AML-193 (cell line): ENCODE measurements around the gene IFNA14.
"Not testable (repeated sequence)": the region's sequence is repeated elsewhere in the genome, so short reads cannot be mapped to it uniquely, and the experiment has no call there.

Source experiments
- DNase-seq, 2 experiments: peaks; one replicate each; lab custom pipeline; 2025; lab: John Stamatoyannopoulos, UW

IFNA14 gene

GRCh38 chr9:21213411-21214326 lies 26.1 kb downstream of the IFNA14 start:
- DNase-seq: not testable (repeated sequence)

GRCh38 chr9:21212160-21212559 lies 27.6 kb downstream of the IFNA14 start:
- not testable (repeated sequence) for DNase-seq

GRCh38 chr9:21210782-21211181 lies 29.0 kb downstream of the IFNA14 start:
- not testable (repeated sequence) for DNase-seq

GRCh38 chr9:21210311-21210710 lies 29.5 kb downstream of the IFNA14 start:
- no peak for DNase-seq

GRCh38 chr9:21207043-21207442 lies 32.8 kb downstream of the IFNA14 start, which contains the start of gene IFNA10:
Gene IFNA10 (minus strand): TSS chr9:21207143. CDS start chr9:21207097, 46 bp downstream.
- not testable (repeated sequence) for DNase-seq

GRCh38 chr9:21205204-21205603 lies 34.6 kb downstream of the IFNA14 start:
- no peak for DNase-seq

- DNase-seq: not testable (repeated sequence)
Measured at GRCh38 chr9:21202105-21202504, 37.7 kb downstream of the IFNA14 start, which contains the start of gene IFNA7. Gene IFNA7 (minus strand): TSS chr9:21202205. CDS start chr9:21202165, 40 bp downstream.

- DNase-seq: peak; percentile 40
Measured at GRCh38 chr9:21194867-21195776, 44.7 kb downstream of the IFNA14 start.
